ENCODE results near the gene TSPO. TPM values are rescaled to one million over a fixed set of nuclear protein-coding genes. Genes with fewer than 3 reads are reported as not detected.

Gene TSPO
- polyA plus RNA-seq, 1 donor (not counting 4 experiments of a cell fraction or from before 2014, with no cell fraction given) = 139 TPM

- FAIRE-seq = no peak
- no peak for TF ChIP-seq CTCF (optimal IDR thresholded peaks at IDR 0.05 in 1 of 3, IDR thresholded peaks at IDR 0.05 in 1 of 3, conservative IDR thresholded peaks at IDR 0.05 in 1 of 3; ENCODE audit: extremely low read depth in 1 of 3, insufficient read depth in 2 of 3, low read length in 3 of 3)
- no peak for TF ChIP-seq EZH2 (IDR thresholded peaks at IDR 0.05; ENCODE audit: low read length)
- H3K27ac ChIP-seq (ENCODE audit: control insufficient read depth, insufficient read depth, low read length) = no peak overlapping the region
- no peak overlapping the region for H3K4me3 ChIP-seq (ENCODE audit: control insufficient read depth in 2 of 3, extremely low read depth in 1 of 3, insufficient read depth in 2 of 3, low read depth in 1 of 3, low read length in 3 of 3)
- no peaks in the 10 kb centered on the region for H3K79me2 ChIP-seq (ENCODE audit: control insufficient read depth, insufficient read depth, low read length)
- H3K9me3 ChIP-seq (ENCODE audit: control insufficient read depth, low read depth, low read length) = no peaks in the 10 kb centered on the region
- H4K20me1 ChIP-seq (ENCODE audit: control insufficient read depth, extremely low read depth, insufficient read depth, low read length) = no peaks in the 10 kb centered on the region
- no peak for DNase-seq (ENCODE audit: low read depth, low spot score)
- no peak overlapping the region for H2AFZ ChIP-seq (ENCODE audit: control insufficient read depth, low read length)
- peaks cover 19% of the 10 kb centered on the region for H3K4me1 ChIP-seq (ENCODE audit: control insufficient read depth, extremely low read depth, insufficient read depth, low read length)
- H3K9ac ChIP-seq (ENCODE audit: control insufficient read depth, extremely low read depth, insufficient read depth, low read length) = no peak overlapping the region
- no peak overlapping the region for H3K4me2 ChIP-seq (ENCODE audit: control insufficient read depth, extremely low read depth, insufficient read depth, low read depth, low read length)
- dilution Hi-C loops (cut with MboI; ENCODE audit: extremely low pct_ligation_motif_present, low sequenced_read_pairs) = no loop called here
- peaks cover 24 to 45% of the 10 kb centered on the region in 2 experiments for H3K36me3 ChIP-seq (ENCODE audit: control insufficient read depth in 2 of 2, extremely low read depth in 1 of 2, insufficient read depth in 2 of 2, low read length in 2 of 2)
- H3K9me1 ChIP-seq (ENCODE audit: control insufficient read depth, extremely low read depth, insufficient read depth, low read length) = no peaks in the 10 kb centered on the region
- H3K27me3 ChIP-seq (ENCODE audit: control insufficient read depth, extremely low read depth, insufficient read depth, low read length) = no peaks in the 10 kb centered on the region
Observed at GRCh38 chr22:43171019-43171491, 19.7 kb downstream of the TSPO start.

- Histone ChIP-seq H3K9me3 (ENCODE audit: control insufficient read depth, low read depth, low read length) (no peaks in the 10 kb centered on the region), H2AFZ (ENCODE audit: control insufficient read depth, low read length) (no peak overlapping the region), H3K36me3 (ENCODE audit: control insufficient read depth in 2 of 2, extremely low read depth in 1 of 2, insufficient read depth in 2 of 2, low read length in 2 of 2) (peaks cover 24 to 45% of the 10 kb centered on the region in 2 experiments), H3K9ac (ENCODE audit: control insufficient read depth, extremely low read depth, insufficient read depth, low read length) (no peak overlapping the region), H3K4me2 (ENCODE audit: control insufficient read depth, extremely low read depth, insufficient read depth, low read depth, low read length) (no peak overlapping the region), H4K20me1 (ENCODE audit: control insufficient read depth, extremely low read depth, insufficient read depth, low read length) (no peaks in the 10 kb centered on the region), H3K27ac (ENCODE audit: control insufficient read depth, insufficient read depth, low read length) (no peak overlapping the region), H3K9me1 (ENCODE audit: control insufficient read depth, extremely low read depth, insufficient read depth, low read length) (no peaks in the 10 kb centered on the region), H3K79me2 (ENCODE audit: control insufficient read depth, insufficient read depth, low read length) (no peaks in the 10 kb centered on the region), H3K4me1 (ENCODE audit: control insufficient read depth, extremely low read depth, insufficient read depth, low read length) (peaks cover 19% of the 10 kb centered on the region), H3K4me3 (ENCODE audit: control insufficient read depth in 2 of 3, extremely low read depth in 1 of 3, insufficient read depth in 2 of 3, low read depth in 1 of 3, low read length in 3 of 3) (no peak overlapping the region), H3K27me3 (ENCODE audit: control insufficient read depth, extremely low read depth, insufficient read depth, low read length) (no peaks in the 10 kb centered on the region)
- TF ChIP-seq CTCF (optimal IDR thresholded peaks at IDR 0.05 in 1 of 3, IDR thresholded peaks at IDR 0.05 in 1 of 3, conservative IDR thresholded peaks at IDR 0.05 in 1 of 3; ENCODE audit: extremely low read depth in 1 of 3, insufficient read depth in 2 of 3, low read length in 3 of 3) (no peak), EZH2 (IDR thresholded peaks at IDR 0.05; ENCODE audit: low read length) (no peak)
- FAIRE-seq = no peak
- DNase-seq (ENCODE audit: low read depth, low spot score) = no peak
- dilution Hi-C loops (cut with MboI; ENCODE audit: extremely low pct_ligation_motif_present, low sequenced_read_pairs) = no loop called here
Observed at GRCh38 chr22:43171607-43172006, 20.2 kb downstream of the TSPO start.
